ENCODE results near the gene PLA2G2F. TPM values are rescaled to one million over a fixed set of nuclear protein-coding genes. Genes with fewer than 3 reads are reported as not detected.

The PLA2G2F gene
- total RNA-seq, 2 experiments from 2014 or later: not detected

DNA sequence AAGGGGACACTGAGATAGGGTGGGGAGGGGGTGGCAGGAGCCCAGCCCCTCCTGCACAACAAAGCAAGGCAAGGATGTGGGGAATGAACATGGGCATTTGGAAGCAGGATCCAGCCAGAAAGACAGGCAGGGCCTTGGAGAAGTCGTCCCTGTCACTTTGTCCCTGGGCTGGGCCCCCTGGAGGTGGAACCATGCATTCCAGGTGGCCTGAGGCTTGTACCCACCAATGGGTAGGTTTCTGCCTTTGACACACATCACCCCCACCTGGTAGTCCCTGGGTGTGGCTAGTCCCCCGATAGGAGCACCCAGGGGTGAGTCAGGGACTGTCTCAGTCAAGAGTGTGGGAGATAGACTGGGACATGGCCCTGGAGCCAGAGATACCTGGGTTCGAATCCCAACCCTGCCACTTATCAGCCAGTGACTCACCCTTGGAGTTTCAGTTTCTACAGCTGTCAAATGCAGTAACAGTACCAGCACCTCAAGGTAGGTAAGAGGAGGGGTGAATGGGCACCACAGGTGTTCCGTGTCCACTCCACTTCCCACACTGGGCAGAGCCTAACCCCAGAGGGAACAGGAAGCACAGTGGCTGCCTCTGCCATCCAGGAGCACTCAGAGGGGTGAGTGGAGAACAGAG, 29.8 kb upstream of the PLA2G2F start:
- no peaks in the 10 kb centered on the region for H3K36me3 Mint-ChIP-seq (ENCODE audit: low read depth)
- H3K27ac Mint-ChIP-seq: no peak overlapping the region
- H3K9me3 ChIP-seq (ENCODE audit: control insufficient read depth in 1 of 2, insufficient read depth in 1 of 2, low read length in 2 of 2): no peaks in the 10 kb centered on the region
- H3K4me3 Mint-ChIP-seq: no peak overlapping the region
- H3K4me1 ChIP-seq (ENCODE audit: insufficient read depth, low read length): no peaks in the 10 kb centered on the region
- peaks cover 0 to 3% of the 10 kb centered on the region in 2 experiments for H3K27me3 ChIP-seq (ENCODE audit: control insufficient read depth in 1 of 2, insufficient read depth in 2 of 2, low read length in 2 of 2)
- H3K4me1 Mint-ChIP-seq (ENCODE audit: low read depth): no peaks in the 10 kb centered on the region
- no peak overlapping the region for H3K27ac ChIP-seq (ENCODE audit: low read depth in 1 of 2, low read length in 2 of 2)
- intact Hi-C loops (cut with DNase I, micrococcal nuclease): no loop called here
- TF ChIP-seq, protein P1, sequence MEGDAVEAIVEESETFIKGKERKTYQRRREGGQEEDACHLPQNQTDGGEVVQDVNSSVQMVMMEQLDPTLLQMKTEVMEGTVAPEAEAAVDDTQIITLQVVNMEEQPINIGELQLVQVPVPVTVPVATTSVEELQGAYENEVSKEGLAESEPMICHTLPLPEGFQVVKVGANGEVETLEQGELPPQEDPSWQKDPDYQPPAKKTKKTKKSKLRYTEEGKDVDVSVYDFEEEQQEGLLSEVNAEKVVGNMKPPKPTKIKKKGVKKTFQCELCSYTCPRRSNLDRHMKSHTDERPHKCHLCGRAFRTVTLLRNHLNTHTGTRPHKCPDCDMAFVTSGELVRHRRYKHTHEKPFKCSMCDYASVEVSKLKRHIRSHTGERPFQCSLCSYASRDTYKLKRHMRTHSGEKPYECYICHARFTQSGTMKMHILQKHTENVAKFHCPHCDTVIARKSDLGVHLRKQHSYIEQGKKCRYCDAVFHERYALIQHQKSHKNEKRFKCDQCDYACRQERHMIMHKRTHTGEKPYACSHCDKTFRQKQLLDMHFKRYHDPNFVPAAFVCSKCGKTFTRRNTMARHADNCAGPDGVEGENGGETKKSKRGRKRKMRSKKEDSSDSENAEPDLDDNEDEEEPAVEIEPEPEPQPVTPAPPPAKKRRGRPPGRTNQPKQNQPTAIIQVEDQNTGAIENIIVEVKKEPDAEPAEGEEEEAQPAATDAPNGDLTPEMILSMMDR (IDR thresholded peaks at IDR 0.05): no peak
- ATAC-seq (ENCODE audit: poor library complexity): no peak
- H3K4me3 ChIP-seq (ENCODE audit: low read length): no peak overlapping the region
- CTCF ChIA-PET: no interaction called here
- peaks cover 2% of the 10 kb centered on the region for H3K27me3 Mint-ChIP-seq
- no peaks in the 10 kb centered on the region for H3K36me3 ChIP-seq (ENCODE audit: insufficient read depth, low read length)
- H3K9me3 Mint-ChIP-seq: no peaks in the 10 kb centered on the region
- POLR2A ChIA-PET: no interaction called here
- DNase-seq: no peak

DNA sequence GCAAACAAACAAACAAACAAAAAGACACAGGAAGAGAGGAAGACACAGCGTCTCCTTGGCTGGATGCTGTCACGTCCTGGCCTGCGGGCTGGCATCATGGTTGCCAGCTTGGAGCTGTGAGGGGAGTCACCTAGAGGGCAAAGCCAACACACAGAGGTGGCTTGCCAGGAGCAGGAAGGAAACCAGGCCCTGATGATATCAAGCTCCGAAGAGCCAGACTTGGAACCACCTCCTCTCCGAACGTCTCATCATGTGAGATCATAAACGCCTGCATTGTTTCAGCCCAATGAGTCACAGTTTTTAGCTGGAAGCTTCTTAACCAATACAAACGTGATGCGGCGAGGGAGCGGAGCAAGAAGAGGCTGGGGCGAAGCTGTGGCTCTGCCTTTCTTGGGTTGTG, 28.4 kb upstream of the PLA2G2F start:
- H3K4me3 Mint-ChIP-seq: no peak overlapping the region
- peaks cover 12% of the 10 kb centered on the region for H3K27me3 Mint-ChIP-seq
- Histone ChIP-seq H3K27me3 (ENCODE audit: control insufficient read depth in 1 of 2, insufficient read depth in 2 of 2, low read length in 2 of 2) (peaks cover 0 to 3% of the 10 kb centered on the region in 2 experiments), H3K9me3 (ENCODE audit: control insufficient read depth in 1 of 2, insufficient read depth in 1 of 2, low read length in 2 of 2) (no peaks in the 10 kb centered on the region), H3K4me1 (ENCODE audit: insufficient read depth, low read length) (no peaks in the 10 kb centered on the region), H3K27ac (ENCODE audit: low read depth in 1 of 2, low read length in 2 of 2) (no peak overlapping the region), H3K36me3 (ENCODE audit: insufficient read depth, low read length) (no peaks in the 10 kb centered on the region), H3K4me3 (ENCODE audit: low read length) (no peak overlapping the region)
- H3K36me3 Mint-ChIP-seq (ENCODE audit: low read depth): no peaks in the 10 kb centered on the region
- H3K27ac Mint-ChIP-seq: no peak overlapping the region
- TF ChIP-seq, protein P1 (IDR thresholded peaks at IDR 0.05): no peak
- CTCF ChIA-PET: no interaction called here
- no peaks in the 10 kb centered on the region for H3K4me1 Mint-ChIP-seq (ENCODE audit: low read depth)
- no peaks in the 10 kb centered on the region for H3K9me3 Mint-ChIP-seq
- POLR2A ChIA-PET: no interaction called here
- DNase-seq (no peak), ATAC-seq (ENCODE audit: poor library complexity) (no peak)
- intact Hi-C loops (cut with DNase I, micrococcal nuclease): no loop called here

DNA sequence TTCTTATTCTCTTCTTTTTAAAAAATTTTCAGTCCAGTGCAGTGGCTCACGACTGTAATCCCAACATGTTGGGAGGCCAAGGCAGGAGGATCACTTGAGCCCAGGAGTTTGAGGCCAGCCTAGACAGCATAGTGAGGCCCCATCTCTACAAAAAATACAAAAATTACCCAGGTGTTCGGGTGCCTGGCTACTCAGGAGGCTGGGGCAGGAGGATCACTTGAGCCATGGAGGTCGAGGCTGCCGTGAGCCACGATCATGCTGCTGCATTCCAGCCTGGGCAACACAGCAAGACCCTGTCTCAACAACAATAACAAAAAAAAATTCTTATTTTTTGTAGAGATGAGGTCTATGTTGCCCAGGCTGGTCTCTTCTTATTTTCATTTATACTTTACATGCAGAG, 27.7 kb upstream of the PLA2G2F start:
- Mint-ChIP-seq H3K9me3 (no peaks in the 10 kb centered on the region), H3K27me3 (peaks cover 14% of the 10 kb centered on the region), H3K4me3 (no peak overlapping the region), H3K27ac (no peak overlapping the region), H3K36me3 (ENCODE audit: low read depth) (no peaks in the 10 kb centered on the region), H3K4me1 (ENCODE audit: low read depth) (no peaks in the 10 kb centered on the region)
- TF ChIP-seq, protein P1 (IDR thresholded peaks at IDR 0.05): no peak
- ChIA-PET CTCF (no interaction called here), POLR2A (no interaction called here)
- Histone ChIP-seq H3K4me1 (ENCODE audit: insufficient read depth, low read length) (no peaks in the 10 kb centered on the region), H3K4me3 (ENCODE audit: low read length) (no peak overlapping the region), H3K36me3 (ENCODE audit: insufficient read depth, low read length) (no peaks in the 10 kb centered on the region), H3K9me3 (ENCODE audit: control insufficient read depth in 1 of 2, insufficient read depth in 1 of 2, low read length in 2 of 2) (no peaks in the 10 kb centered on the region), H3K27ac (ENCODE audit: low read depth in 1 of 2, low read length in 2 of 2) (no peak overlapping the region), H3K27me3 (ENCODE audit: control insufficient read depth in 1 of 2, insufficient read depth in 2 of 2, low read length in 2 of 2) (peaks cover 0 to 5% of the 10 kb centered on the region in 2 experiments)
- no peak for DNase-seq
- intact Hi-C loops (cut with DNase I, micrococcal nuclease): no loop called here
- ATAC-seq (ENCODE audit: poor library complexity): no peak

Data from CD4-positive, alpha-beta T cell (primary cell).